K562 (cell line): ENCODE measurements around the gene ARHGAP26.

Source experiments
- ATF7 ChIP-seq: fragments of 450-650 bp; IDR thresholded peaks from 2 replicates; pipeline ENCODE4 v1.7.1; 2014; ENCODE audit warnings: mild to moderate bottlenecking, moderate library complexity
- PHB2 ChIP-seq: fragments of 450-650 bp; IDR thresholded peaks from 2 replicates; pipeline ENCODE4 v1.6.1; 2017; ENCODE audit warnings: low read depth
- ZEB2 ChIP-seq: fragments of 450-650 bp; IDR thresholded peaks from 2 replicates; pipeline ENCODE4 v1.6.1; 2016

DNA sequence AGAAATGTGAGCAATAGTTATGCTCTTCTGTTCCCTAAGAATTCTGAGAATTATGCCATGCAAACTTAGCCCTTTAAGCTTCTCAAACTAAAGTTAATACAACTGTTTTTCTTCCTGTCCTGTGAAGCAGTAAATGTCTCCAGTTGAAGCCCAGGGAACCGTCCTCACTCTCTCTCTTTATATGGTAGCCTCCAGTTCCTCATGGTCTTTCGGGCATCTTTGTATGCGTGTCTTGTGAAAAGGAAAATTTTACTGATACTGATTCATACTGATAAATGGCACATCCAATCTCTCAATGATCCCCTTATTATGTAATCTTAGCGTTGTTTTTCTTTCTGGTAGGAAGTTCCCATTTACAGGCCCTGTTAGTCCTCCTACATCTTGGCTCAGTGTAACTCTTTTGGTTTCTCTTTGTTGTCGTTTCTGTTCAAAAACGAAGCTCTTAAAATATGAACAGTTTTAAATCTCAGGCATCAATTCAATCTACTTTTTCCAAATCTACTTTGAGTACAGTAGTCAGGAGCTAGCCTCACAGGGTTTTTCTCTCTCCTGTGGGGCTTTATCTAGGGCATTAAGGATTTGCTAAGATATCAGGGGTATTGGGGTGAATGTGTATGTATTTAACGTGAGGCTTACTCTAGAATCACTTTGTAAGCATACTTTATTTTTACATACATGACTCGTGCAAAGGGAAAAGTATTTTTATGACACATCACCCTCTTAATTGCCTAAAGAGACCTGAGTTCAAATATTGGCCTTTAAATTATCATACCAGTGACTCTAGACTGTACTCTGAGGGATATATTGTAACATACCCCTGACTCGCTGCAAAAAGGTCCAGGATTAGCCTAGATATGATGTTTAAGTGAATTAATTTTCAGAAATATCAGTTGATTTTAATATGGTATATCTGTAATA lies 375.3 kb downstream of the ARHGAP26 start:
- TF ChIP-seq PHB2, result no peak
- no peak for TF ChIP-seq ATF7
- no peak for TF ChIP-seq ZEB2
